ENCODE measurements around the gene FCGBP.
"Not testable (repeated sequence)": the region's sequence is repeated elsewhere in the genome, so short reads cannot be mapped to it uniquely, and the experiment has no call there.

Gene FCGBP

DNA sequence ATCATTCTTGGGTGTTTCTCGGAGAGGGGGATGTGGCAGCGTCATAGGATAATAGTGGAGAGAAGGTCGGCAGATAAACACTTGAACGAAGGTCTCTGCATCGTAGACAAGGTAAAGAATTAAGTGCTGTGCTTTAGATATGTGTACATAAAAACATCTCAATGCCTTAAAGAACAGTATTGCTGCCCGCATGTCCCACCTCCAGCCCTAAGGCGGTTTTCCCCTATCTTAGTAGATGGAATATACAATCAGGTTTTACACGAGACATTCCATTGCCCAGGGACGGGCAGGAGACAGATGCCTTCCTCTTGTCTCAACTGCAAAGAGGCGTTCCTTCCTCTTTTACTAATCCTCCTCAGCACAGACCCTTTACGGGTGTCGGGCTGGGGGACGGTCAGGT lies 25.0 kb upstream of the FCGBP start:
- H3K4me3 ChIP-seq; H3K9me3 ChIP-seq; in situ Hi-C loops (cut with MboI; ENCODE audit: low sequenced_read_pairs): not testable (repeated sequence)

DNA sequence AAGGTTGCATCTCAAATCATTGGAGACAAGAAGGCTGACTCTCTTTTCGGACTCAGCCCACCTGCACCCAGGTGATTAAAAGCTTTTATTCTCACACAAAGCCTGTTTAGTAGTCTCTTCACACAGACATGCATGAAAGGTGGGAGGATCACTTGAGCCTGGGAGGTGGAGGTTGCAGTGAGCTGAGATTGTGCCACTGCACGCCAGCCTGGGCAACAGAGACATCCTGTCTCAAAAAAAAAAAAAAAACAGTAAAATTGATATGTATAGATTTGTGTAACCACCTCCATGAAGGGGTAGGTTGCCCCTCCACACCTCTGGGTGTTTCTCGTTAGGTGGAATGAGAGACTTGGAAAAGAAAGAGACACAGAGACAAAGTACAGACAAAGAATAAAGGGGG lies 24.5 kb upstream of the FCGBP start:
- DNase-seq (ENCODE audit: low spot score in 2 of 2); H3K4me3 ChIP-seq; H3K36me3 ChIP-seq (replicated peaks); H3K27me3 ChIP-seq (ENCODE audit: low read depth); H3K9me3 ChIP-seq; in situ Hi-C loops (cut with MboI; ENCODE audit: low sequenced_read_pairs): not testable (repeated sequence)
- H3K4me1 ChIP-seq, result peaks cover 21% of the 10 kb centered on the region

More for the DNA sequence above, 25.0 kb upstream of the FCGBP start:
- not testable (repeated sequence) for H3K36me3 ChIP-seq (replicated peaks); DNase-seq (ENCODE audit: low spot score in 2 of 2); H3K27me3 ChIP-seq (ENCODE audit: low read depth)
- peaks cover 21% of the 10 kb centered on the region for H3K4me1 ChIP-seq

DNA sequence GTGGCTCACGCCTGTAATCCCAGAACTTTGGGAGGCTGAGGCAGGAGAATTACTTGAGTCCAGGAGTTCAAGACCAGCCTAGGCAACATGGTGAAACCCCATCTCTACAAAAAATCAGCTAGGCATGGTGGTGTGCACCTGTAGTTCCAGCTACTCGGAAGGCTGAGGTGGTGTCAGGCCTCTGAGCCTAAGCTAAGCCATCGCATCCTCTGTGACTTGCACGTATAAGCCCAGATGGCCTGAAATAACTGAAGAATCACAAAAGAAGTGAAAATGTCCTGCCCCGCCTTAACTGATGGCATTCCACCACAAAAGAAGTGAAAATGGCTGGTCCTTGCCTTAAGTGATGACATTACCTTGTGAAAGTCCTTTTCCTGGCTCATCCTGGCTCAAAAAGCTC lies 23.5 kb upstream of the FCGBP start:
- H3K36me3 ChIP-seq (replicated peaks); in situ Hi-C loops (cut with MboI; ENCODE audit: low sequenced_read_pairs); H3K9me3 ChIP-seq; H3K27me3 ChIP-seq (ENCODE audit: low read depth); H3K4me3 ChIP-seq: not testable (repeated sequence)
- DNase-seq (ENCODE audit: low spot score in 2 of 2), result peak in 1 of 2 experiments; percentile 8
- peaks cover 16% of the 10 kb centered on the region for H3K4me1 ChIP-seq

DNA sequence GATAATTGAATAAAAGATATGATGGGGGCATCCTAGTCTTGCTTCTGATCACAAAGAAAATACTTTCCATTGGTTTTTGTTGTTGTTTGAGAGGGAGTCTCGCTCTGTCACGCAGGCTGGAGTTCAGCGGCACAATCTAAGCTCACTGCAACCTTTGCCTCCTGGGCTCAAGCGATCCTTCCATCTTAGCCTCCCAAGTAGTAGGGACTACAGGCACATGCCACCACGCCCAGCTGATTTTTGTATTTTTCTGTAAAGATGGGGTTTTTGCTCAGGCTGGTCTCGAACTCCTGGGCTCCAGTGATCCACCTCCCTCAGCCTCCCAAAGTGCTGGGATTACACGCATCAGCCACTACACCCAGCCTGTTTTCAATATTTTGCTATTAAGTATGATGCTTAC lies 19.5 kb upstream of the FCGBP start:
- Histone ChIP-seq H3K9me3 (no peaks in the 10 kb centered on the region), H3K36me3 (replicated peaks) (no peaks in the 10 kb centered on the region), H3K4me3 (no peak overlapping the region), H3K27me3 (ENCODE audit: low read depth) (no peaks in the 10 kb centered on the region), H3K4me1 (no peaks in the 10 kb centered on the region; the same call in 1 of the 2 replicates)
- no peak for DNase-seq (ENCODE audit: low spot score in 2 of 2)
- in situ Hi-C loops (cut with MboI; ENCODE audit: low sequenced_read_pairs), result no loop called here

DNA sequence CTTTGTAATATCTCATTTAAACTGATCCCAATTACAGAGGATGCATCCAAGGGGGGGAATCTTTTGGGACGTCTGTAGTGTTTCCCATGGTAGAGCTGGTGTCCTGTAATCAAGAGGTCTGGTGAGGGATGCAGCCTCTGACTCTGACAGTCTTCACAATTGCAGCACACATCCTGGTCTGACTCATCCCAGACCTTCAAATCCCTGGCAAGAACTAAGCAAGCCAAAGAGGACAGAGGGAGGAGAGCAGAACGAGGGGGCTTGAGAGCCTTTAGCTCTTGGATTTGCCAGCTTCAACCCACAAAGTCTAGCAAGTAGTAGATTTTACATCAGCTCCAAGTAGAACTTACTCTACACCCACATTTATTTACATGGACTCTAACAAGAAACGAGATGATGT lies 17.3 kb upstream of the FCGBP start:
- in situ Hi-C loops (cut with MboI; ENCODE audit: low sequenced_read_pairs), result no loop called here
- no peaks in the 10 kb centered on the region for H3K36me3 ChIP-seq (replicated peaks)
- H3K4me1 ChIP-seq, result no peaks in the 10 kb centered on the region; the same call in 1 of the 2 replicates
- H3K27me3 ChIP-seq (ENCODE audit: low read depth), result no peaks in the 10 kb centered on the region
- no peak overlapping the region for H3K4me3 ChIP-seq
- no peaks in the 10 kb centered on the region for H3K9me3 ChIP-seq
- DNase-seq (ENCODE audit: low spot score in 2 of 2), result no peak

DNA sequence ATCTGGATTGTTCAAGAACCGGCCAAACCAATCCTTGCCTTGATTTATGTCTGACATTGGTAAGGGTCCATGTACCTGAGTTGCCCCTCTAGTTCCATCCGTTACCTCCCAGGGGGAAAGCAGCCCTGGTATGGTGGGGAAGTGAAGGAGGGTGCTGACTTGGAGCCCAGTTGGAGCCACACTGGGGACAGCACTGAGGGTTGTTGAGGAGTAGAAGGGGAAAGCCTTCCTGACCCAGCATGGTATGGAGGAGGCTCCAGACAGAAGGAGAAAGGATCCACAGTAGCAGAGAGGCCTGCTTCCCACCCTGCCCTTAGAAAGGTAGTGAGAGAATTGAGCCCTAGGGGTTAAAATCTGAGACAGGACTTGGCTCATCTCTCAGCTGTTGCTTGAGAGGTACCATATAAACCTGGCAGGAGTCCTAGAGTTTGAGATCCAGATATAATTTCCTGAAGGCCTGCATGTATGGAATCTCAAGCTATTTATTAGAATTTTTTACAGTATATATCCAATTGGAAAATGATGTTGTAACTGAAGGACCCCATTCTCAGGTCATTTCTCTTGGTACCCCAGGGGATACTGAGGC lies 16.7 kb upstream of the FCGBP start:
- DNase-seq (ENCODE audit: low spot score in 2 of 2), result no peak
- no peaks in the 10 kb centered on the region for H3K36me3 ChIP-seq (replicated peaks)
- no peaks in the 10 kb centered on the region; the same call in 1 of the 2 replicates for H3K4me1 ChIP-seq
- H3K4me3 ChIP-seq, result no peak overlapping the region
- H3K27me3 ChIP-seq (ENCODE audit: low read depth), result no peaks in the 10 kb centered on the region
- H3K9me3 ChIP-seq, result no peaks in the 10 kb centered on the region
- in situ Hi-C loops (cut with MboI; ENCODE audit: low sequenced_read_pairs), result no loop called here

DNA sequence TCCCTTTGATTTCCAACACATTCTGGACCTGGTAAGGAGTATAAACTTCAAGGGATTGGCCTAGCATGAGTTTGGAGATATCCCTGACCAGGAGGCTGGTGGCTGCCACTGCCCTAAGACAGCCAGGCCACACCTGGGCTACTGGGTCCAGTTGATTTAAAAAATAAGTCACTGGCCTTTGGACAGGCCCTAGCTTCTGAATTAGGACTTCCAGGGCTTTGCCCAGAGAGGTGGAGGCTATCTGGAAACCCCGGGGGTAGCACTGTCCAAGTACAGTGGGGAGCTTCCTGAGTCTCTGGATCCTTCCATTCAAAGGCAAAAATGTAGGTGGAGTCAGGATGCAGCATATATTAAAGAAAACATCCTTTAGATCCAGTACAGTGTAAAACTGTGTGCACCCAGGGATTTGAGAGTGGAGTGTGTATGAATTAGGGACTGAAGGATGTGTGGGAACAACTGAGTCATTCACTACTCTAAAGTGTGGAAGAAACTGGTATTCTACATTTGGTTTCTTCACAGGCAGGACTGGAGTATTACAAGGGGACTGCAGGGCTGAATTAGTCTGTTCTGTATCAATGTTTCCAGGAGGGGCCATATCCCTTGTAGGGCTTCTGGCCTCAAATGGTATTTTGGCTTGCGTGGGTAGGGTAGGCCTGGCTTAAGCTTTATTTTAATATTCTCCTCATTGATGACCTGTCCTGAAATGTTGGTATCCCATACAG lies 14.8 kb upstream of the FCGBP start:
- Histone ChIP-seq H3K27me3 (ENCODE audit: low read depth) (no peaks in the 10 kb centered on the region), H3K36me3 (replicated peaks) (no peaks in the 10 kb centered on the region), H3K9me3 (no peaks in the 10 kb centered on the region), H3K4me1 (no peaks in the 10 kb centered on the region; the same call in 1 of the 2 replicates), H3K4me3 (no peak overlapping the region)
- no peak for DNase-seq (ENCODE audit: low spot score in 2 of 2)
- in situ Hi-C loops (cut with MboI; ENCODE audit: low sequenced_read_pairs), result no loop called here

DNA sequence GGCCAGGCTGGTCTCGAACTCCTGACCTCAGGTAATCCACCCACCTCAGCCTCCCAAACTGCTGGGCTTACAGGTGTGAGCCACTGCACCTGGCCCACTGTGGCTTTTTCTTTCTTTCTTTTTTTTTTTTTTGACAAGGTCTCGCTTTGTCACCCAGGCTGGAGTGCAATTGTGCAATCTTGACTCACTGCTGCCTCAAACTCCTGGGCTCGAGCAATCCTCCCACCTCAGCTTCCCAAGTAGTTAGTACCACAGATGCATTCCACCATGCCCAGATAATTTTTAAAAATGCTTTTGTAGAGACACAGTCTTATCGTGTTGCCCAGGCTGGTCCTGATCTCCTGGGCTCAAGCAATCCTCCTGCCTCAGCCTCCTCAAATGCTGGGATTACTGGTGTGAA lies 12.1 kb upstream of the FCGBP start:
- Histone ChIP-seq H3K9me3 (no peaks in the 10 kb centered on the region), H3K27me3 (ENCODE audit: low read depth) (no peaks in the 10 kb centered on the region), H3K4me1 (no peaks in the 10 kb centered on the region), H3K4me3 (no peak overlapping the region), H3K36me3 (replicated peaks) (no peaks in the 10 kb centered on the region)
- in situ Hi-C loops (cut with MboI; ENCODE audit: low sequenced_read_pairs), result no loop called here
- no peak for DNase-seq (ENCODE audit: low spot score in 2 of 2)

DNA sequence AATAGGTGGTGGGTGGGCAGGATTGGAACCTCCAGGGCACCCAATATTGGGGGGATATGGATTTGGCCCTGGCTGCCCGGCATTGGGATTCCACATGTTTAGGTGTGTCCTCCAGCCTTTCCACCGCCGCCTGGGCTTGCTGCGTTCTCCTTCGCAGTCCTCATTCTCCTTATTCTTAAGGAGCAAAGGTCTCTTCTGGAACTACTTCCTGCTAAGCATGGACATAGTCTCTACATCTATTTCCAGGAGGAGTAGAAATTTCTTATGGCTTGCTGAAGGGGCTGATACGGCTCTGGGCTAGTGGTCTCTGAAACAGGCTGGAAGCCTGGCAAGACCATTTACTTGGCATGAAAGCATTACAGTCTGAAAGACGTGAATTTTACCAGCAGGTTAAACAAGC lies 9.2 kb upstream of the FCGBP start:
- Histone ChIP-seq H3K36me3 (replicated peaks) (no peaks in the 10 kb centered on the region), H3K27me3 (ENCODE audit: low read depth) (no peaks in the 10 kb centered on the region), H3K4me1 (no peaks in the 10 kb centered on the region), H3K4me3 (no peak overlapping the region), H3K9me3 (no peaks in the 10 kb centered on the region)
- in situ Hi-C loops (cut with MboI; ENCODE audit: low sequenced_read_pairs), result no loop called here
- DNase-seq (ENCODE audit: low spot score in 2 of 2), result no peak

DNA sequence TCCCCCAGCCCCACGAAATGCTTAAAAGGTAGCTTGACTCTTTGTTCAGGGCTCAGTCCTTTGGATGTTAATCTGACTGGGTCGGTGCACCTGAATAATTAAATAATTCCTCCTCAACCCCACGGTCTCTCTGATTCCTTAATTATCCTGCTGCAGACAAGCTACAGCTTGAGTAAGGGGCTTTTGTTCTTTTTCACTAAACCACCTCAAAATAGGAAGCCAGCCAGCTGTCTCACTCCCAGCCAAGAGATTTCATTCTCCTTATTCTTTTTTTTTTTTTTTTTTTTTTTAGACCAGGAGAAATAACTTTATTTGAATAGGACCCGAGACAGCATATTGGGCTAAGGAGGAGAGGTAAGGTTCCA lies 7.9 kb upstream of the FCGBP start:
- Histone ChIP-seq H3K4me3 (no peak overlapping the region), H3K27me3 (ENCODE audit: low read depth) (no peaks in the 10 kb centered on the region), H3K9me3 (no peaks in the 10 kb centered on the region), H3K36me3 (replicated peaks) (no peaks in the 10 kb centered on the region), H3K4me1 (no peaks in the 10 kb centered on the region)
- no peak for DNase-seq (ENCODE audit: low spot score in 2 of 2)
- in situ Hi-C loops (cut with MboI; ENCODE audit: low sequenced_read_pairs), result no loop called here

DNA sequence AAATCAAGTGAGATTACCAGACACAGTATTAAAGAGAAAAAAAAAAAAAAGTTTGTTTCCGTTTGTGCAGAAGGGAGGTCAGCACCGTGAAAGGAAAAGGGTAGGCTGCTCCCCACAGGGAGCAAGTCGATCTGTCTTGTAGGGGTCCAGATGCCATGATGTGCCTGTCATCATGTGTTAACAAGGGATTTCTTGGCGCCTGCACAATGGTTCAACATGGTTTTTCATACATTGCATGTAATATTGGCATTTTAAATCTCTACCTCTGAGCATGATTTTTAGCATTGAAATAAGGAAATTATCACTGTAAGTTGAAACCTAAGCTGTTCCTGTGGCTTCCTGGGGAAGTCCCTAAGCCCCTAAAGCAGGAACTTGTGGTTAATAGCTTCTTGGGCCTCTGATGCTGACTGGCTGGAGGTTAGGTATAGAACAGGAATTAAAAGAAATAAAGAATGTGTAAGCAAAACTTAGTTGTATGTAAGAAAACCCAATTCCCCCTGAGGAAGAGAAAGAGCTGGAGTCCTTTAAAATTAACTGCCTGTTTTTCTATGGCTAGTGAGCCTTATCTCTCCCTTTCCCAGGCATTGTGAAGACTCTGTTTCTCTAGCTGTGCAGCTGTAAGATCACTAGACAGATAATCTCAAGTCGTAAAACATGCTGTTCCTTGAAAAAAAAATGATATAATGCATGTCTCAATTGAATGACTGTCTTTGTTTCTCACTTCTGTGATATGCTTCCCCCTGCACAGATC lies 7.4 kb upstream of the FCGBP start:
- Histone ChIP-seq H3K9me3 (no peaks in the 10 kb centered on the region), H3K4me1 (no peaks in the 10 kb centered on the region), H3K27me3 (ENCODE audit: low read depth) (no peaks in the 10 kb centered on the region), H3K36me3 (replicated peaks) (no peaks in the 10 kb centered on the region), H3K4me3 (no peak overlapping the region)
- in situ Hi-C loops (cut with MboI; ENCODE audit: low sequenced_read_pairs), result no loop called here
- DNase-seq (ENCODE audit: low spot score in 2 of 2), result no peak

DNA sequence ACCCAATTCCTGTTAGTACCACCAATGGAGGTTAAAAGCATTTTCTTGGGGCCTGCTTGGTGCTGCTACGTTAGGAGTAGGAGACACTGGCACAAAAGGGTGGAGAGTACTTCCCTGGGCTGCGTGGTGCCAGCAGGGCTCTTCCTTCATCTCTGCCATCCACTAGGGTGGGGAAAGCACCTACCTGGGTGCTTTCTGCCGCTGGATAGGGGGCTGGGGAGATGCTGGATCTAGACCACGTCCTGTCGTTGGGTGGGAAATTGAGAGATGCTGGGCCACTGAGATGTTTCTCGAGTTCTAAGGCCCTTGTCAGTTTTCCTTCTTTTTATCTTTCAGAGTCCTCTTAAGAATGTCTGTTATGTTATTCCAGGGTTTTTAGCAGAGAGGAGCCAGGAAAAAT lies 6.7 kb upstream of the FCGBP start:
- H3K27me3 ChIP-seq (ENCODE audit: low read depth), result no peaks in the 10 kb centered on the region
- H3K9me3 ChIP-seq, result no peaks in the 10 kb centered on the region
- H3K4me3 ChIP-seq, result no peak overlapping the region
- in situ Hi-C loops (cut with MboI; ENCODE audit: low sequenced_read_pairs), result no loop called here
- no peaks in the 10 kb centered on the region for H3K36me3 ChIP-seq (replicated peaks)
- no peaks in the 10 kb centered on the region for H3K4me1 ChIP-seq
- no peak for DNase-seq (ENCODE audit: low spot score in 2 of 2)

DNA sequence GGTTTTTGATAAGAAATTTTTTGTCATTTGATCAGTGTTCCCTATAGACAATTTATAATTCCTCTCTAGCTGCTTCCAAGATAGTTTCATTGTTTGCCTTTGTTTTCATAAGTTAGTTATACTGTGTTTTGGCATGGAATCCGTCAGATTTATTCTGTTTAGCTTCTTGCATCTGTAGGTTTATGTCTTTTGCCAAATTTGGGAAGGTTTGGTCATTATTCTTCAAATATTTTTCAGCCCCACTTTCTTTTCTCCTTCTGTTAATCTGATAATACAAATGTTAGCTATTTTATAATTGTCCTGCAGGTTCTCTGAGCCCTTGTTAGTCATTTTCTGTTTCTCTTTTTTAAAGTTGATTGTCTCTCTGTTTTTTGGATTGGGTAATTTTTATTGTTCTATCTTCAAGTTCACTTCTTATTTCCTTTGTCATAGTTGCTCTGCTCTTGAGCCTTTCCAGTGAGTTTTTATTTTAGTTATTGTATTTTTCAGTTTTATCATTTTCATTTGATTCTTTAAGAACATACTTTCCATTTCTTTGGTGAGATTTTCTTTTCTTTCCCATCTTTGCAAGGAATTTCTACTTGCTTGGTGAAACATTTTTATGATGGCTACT lies 5.9 kb upstream of the FCGBP start:
- Histone ChIP-seq H3K36me3 (replicated peaks) (no peaks in the 10 kb centered on the region), H3K4me1 (no peaks in the 10 kb centered on the region), H3K4me3 (no peak overlapping the region), H3K27me3 (ENCODE audit: low read depth) (no peaks in the 10 kb centered on the region), H3K9me3 (no peaks in the 10 kb centered on the region)
- DNase-seq (ENCODE audit: low spot score in 2 of 2), result no peak
- in situ Hi-C loops (cut with MboI; ENCODE audit: low sequenced_read_pairs), result no loop called here

DNA sequence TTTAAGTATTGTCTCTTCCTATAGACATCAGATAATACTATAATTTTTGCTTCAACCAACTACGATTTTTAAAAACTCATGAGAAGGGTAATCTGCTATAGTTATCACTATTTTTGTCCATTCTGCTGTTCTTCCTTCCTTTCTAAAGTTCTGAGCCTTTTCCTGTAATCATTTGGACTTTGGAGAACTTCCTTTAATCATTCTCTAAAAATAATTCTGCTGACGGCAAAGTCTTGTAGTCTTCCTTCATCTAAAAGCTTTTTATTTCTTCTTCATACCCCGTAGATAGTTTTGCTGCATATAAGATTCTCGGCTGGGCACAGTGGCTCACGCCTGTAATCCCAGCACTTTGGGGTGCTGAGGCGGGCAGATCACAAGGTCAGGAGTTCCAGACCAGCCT lies 5.1 kb upstream of the FCGBP start:
- in situ Hi-C loops (cut with MboI; ENCODE audit: low sequenced_read_pairs), result no loop called here
- H3K4me3 ChIP-seq, result no peak overlapping the region
- no peak for DNase-seq (ENCODE audit: low spot score in 2 of 2)
- no peaks in the 10 kb centered on the region for H3K4me1 ChIP-seq
- H3K9me3 ChIP-seq, result no peaks in the 10 kb centered on the region
- no peaks in the 10 kb centered on the region for H3K27me3 ChIP-seq (ENCODE audit: low read depth)
- H3K36me3 ChIP-seq (replicated peaks), result no peaks in the 10 kb centered on the region

All from HAP-1 (cell line).